ENCODE measurements around the gene SYNE2.

SYNE2 gene

GRCh38 chr14:64220056-64220455, 367.3 kb downstream of the SYNE2 start:
- no peak for DNase-seq (ENCODE audit: low spot score)

DNA sequence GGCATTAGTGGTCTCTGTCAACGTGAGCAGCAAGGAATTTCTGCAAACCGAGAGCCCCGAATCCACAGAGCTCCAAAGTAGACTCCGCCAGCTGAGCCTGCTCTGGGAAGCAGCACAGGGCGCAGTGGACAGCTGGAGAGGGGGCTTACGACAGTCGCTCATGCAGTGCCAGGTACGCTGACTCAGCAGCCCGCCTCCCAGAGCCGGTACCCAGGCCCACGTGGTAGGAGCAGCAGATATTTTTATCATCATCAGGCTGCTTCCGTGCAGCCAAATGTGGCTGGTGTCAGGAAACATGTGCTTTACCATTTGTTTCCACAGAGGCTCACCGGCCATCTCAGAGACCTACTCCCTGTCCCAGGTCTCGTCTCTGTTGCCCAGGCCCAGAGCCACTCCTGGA, 367.7 kb downstream of the SYNE2 start:
- no peak for DNase-seq (ENCODE audit: low spot score)

DNA sequence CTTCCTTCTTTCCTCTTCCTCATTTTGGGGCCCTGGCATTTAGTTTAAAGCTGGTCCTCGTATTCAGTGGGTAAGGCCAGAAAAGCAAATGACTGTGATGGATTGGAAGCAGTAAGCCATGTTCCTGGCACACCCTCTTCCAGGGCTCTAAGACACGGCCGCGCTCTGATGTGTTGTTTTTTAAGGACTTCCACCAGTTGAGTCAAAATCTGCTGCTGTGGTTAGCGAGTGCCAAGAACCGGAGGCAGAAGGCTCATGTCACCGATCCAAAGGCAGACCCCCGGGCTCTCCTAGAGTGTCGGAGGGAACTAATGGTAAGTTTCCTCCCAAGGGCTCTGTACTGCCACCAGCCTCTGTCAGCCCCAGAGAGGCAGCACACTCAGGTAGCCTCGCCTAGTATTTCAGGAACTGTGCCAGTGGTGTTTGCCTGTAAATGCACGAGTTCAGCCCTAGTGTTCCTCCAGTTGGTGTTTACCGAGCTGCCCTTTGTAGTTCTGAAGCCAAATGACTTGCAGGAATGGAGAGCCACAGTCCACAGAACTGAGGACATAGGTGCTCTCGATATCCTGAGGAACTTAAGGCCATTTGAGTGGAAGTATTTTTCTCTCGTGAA, 368.7 kb downstream of the SYNE2 start:
- DNase-seq (ENCODE audit: low spot score), result no peak

GRCh38 chr14:64225151-64225757, 372.4 kb downstream of the SYNE2 start:
- no peak for DNase-seq (ENCODE audit: low spot score)

- no peak for DNase-seq (ENCODE audit: low spot score)
These were observed 375.1 kb downstream of the SYNE2 start for GRCh38 chr14:64227856-64228255.

DNA sequence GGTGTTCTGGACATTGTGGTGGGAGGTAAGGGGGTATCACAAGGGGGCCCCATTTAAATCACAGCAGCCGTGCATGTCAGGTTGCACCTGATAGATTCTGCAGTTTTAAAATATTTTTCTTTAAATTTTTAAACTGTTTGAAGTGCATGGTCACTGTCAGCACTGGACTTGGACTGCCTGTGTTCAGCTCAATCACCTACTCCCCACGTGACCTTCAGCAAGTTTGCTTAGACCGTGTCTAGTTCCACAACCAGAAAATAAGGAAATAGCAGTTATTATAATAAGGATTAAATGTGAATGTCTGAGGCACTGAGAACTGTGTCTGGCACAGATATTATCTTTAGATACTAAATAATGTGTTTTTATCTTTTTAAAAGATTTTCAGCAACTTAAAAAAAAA, 376.7 kb downstream of the SYNE2 start:
- no peak for DNase-seq (ENCODE audit: low spot score)

DNA sequence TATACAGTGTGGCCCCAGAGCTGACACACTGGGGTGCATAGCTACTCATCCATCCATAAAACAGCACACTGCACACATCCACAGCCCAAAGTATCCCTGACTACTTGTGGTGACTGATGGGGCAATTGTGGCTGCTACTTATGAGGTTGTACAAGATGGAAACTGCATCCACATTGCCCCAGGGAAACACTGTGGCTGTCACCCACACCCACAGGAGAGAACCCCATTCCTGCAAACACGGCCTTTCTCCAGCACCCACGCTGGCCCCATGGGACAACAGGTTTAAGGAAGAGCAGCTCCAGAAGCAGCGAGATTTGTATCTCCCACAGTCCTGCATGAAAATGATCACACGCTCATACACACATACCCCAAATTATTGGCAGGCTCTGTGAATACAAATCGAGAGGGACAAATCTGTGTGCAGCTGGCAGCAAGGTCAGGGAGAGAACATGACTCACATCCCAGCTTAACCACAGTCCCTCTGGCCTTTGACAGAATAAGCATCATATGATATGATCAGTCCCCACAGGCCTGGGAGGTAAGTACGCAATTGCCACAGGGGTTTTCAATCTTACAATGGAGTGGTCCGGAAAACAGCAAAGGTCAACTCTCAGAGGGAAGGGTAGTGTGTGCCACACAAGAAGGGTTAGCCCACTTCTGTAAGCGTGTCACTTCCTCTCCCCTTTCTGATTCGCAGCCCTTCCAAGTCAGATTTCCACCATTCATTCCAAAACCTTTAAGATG, 379.5 kb downstream of the SYNE2 start:
- no peak for DNase-seq (ENCODE audit: low spot score)

DNA sequence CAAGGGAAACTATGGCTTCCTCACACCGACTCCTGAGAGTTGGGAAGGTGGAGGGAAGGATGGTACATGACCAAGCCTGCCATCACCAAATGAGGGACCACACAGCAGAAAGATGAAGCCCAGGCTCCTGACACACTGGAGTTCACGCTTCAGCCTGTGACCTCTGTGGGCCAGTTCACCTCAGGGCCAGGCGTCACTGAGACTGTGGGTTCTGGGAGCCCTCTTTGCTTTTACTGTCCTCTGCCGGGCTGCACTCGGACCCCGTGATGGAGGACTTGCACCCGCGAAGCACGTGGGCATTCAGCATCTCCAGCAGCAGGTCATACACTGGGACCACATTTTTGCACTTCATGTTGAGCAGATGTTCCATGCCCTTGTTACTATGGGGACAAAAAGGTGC, 380.1 kb downstream of the SYNE2 start:
- DNase-seq (ENCODE audit: low spot score), result no peak

DNA sequence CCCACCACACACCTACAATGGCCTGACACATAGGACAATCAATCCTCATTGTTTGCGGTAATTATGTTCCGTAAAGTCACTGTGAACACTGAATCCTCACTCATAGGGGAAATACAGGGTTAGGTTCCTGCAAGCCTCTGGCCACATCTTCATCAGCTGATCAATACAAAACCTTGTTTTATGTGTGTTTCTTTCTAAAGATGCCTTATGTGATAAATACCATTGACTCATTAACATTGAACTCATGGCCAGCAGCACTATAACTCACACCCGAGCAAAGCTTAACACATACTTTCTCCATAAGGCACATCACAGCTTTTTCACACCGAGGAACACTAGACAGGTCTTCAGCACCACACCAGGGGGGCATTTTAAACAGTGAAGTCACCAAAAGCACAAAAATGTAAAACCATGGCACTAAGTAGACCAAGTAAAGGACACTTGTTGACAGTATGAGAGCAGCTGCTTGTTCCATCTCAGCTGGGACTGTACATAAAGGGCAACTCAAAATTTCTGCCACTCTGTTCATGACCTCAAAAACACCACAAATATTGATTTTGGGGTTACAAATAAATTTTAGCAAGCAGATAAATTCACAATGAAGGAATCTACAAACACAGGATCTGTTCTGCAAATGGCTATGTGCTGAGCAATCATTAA, 380.9 kb downstream of the SYNE2 start:
- DNase-seq (ENCODE audit: low spot score), result no peak

- peak; percentile 16 for DNase-seq (ENCODE audit: low spot score)
These were observed 382.3 kb downstream of the SYNE2 start for GRCh38 chr14:64234877-64235651.

GRCh38 chr14:64235652-64236640, 383.1 kb downstream of the SYNE2 start:
- no peak for DNase-seq (ENCODE audit: low spot score)

DNA sequence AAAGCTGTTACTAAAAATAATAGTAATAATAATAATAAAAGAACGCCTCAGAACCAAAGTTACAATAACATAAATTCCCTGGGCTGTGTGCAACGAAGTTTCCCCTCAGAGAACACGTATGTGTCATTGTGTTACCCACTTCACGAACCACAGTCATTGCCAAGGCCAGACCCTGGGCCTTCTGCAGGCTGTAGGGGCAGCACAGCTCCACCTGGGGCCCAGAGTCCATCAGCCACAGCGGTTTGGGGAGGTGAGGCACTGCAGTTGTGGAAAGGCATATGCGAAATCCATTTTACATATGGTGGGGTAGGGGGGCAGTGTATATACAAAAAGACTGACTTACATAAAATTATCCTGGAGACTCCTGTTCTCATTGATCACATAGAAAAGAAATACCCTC, 385.2 kb downstream of the SYNE2 start:
- DNase-seq (ENCODE audit: low spot score), result no peak

GRCh38 chr14:64238631-64239030, 385.8 kb downstream of the SYNE2 start:
- DNase-seq (ENCODE audit: low spot score), result no peak

- DNase-seq (ENCODE audit: low spot score), result no peak
These were observed 391.5 kb downstream of the SYNE2 start for GRCh38 chr14:64244279-64244678.

DNA sequence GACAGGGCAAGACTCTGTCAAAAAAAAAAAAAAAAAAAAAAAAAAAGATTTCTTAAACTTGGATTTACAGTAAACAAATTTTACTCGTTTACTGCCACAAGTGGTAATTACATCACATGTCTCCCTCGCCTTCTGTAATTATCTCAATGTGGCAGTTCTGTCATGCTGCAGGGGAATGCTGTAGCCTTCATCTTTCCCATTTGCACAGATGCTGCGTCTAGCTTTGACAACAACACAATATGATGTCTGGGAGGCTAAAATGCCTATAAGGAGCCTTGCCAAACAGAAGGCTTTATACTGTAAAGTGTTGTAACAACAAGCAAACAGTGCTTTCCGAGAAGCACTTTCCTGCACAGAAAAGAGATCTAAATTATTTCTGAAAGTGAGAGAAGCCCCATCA, 392.7 kb downstream of the SYNE2 start:
- no peak for DNase-seq (ENCODE audit: low spot score)

DNA sequence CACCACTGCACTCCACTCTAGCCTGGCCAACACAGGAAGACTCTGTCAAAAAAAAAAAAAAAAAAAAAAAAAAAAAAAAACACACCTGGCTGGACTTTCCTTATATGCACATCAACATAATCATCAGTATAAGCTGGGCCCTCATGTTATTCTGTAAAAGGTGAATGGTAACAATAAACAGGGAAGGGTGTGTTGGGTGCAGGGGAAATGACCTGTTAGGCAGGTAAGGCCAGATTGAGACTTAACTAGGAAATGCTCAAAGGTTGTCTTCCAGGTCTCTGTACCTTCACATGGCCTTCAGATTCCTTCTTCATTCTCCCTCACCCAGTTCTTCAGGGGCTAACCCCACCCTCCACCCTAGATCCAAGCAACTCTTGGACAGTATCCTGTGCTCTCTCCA, 393.9 kb downstream of the SYNE2 start:
- DNase-seq (ENCODE audit: low spot score), result no peak

DNA sequence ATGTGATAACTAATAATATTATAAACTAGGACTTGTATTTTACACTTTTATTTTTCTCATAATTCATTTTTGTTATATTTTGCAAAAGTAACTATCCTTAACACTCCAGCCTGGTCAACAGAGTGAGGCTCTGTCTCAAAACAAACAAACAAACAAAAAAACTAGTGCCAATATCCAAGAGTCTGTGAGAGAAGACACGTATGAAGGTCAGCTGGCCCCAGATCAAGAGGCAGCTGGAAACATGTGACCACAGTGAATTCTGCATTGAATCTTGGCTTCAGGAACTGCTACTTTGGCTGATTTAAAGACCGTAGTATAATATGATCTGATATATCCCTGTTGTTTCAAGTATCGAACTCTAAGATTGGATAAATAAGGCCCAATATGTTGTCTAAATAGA, 394.4 kb downstream of the SYNE2 start:
- DNase-seq (ENCODE audit: low spot score), result no peak

GRCh38 chr14:64248689-64249088, 395.9 kb downstream of the SYNE2 start:
- DNase-seq (ENCODE audit: low spot score), result no peak

DNA sequence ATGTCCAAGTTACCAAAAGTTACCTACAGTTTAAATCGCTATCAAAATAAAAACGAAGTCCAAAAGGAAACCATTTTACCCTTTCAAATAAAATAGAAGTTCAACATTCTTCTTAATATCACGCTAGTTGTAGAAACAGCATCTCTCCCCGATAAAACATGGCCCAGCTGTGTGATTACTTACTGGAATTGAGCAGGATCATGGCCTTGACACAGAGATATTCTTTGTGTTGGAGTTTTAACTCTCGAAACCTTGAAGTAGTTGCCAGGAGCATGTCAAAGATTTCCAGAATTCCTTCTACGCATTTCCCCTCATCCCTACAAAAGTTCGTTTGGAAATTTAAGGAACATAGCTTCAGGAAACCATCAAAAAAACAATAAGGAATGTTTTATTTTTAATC, 396.6 kb downstream of the SYNE2 start:
- no peak for DNase-seq (ENCODE audit: low spot score)

DNA sequence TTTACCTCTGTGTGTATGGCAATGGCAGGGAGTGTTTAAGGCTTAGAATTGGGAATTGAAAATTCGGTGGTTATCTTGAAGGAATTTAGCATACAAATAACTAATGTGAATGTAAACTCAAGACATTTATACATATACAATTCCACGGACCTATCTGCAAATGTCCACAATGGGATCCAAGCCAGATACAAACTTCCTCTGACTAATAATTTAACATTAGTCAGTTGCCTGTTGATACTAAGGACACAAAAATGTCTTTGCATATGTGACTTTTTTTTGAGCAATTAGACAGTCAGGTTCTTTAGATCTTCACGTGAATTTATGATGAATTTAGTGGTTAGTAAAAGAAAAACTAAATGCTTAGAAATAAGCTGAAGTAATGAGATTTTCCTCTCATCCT, 400.9 kb downstream of the SYNE2 start:
- no peak for DNase-seq (ENCODE audit: low spot score)

DNA sequence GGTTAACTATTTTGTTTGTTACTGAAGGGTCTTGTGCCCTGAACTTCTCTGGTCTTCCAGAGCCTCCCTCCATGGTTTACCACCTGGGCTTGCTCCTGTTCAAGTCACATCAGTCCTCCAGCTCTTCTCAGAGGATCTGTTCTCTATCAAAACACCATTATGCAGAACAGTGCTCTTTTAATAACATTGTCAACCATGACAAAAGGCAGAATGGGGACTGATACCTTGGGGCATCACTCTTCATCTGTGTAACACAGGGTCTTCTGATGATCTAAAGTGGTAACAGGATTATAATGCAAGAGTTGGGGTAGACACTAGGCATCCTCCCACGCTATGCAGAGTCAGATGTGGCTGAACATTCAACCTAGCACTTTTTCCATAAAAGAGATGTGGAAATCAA, 403.0 kb downstream of the SYNE2 start:
- no peak for DNase-seq (ENCODE audit: low spot score)
